Epithelial cell of prostate (primary cell): ENCODE measurements around the gene OBSCN.

Experiments used
- DNase-seq: peaks from one replicate; pipeline ENCODE4 v3.0.0-alpha.2; 2011; ENCODE audit warnings: low read depth, low spot score
- H3K27ac ChIP-seq: fragments of 450-650 bp; 2 replicates; pipeline ENCODE4 v1.5.1; 2017; ENCODE audit warnings: mild to moderate bottlenecking

OBSCN gene

DNA sequence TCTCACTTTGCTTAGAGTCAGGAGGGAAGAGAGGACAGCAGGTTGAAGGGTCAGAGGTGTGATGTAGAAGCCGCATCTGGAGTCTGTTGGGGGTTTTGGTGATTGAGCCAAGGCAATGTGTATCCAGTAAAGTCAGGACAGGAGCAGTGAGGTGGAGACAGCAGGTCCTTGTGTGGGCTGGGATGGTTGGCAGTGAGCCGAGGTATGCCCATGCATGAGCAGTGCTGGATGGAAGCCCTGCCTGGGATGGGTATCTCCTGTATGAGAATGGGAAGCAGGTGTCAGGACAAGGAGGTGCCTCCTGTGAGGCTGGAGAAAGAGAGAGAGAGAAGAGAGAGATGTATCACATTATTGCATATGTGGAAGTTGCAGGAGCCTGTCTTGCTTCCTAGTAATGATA lies 90.0 kb downstream of the OBSCN start:
- DNase-seq = no peak
- no peak overlapping the region for H3K27ac ChIP-seq

DNA sequence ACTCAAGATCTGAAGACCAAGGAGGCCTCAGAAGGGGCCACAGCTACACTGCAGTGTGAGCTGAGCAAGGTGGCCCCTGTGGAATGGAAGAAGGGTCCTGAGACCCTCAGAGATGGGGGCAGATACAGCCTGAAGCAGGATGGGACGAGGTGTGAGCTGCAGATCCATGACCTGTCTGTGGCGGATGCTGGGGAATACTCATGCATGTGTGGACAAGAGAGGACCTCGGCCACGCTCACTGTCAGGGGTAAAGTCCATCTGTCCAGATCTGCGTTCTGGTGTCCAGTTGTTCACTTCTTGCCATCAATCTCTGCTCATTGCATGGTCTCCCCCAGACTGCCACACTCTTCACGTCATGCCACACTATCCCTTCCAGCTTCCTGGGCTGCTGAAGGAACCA lies 90.6 kb downstream of the OBSCN start:
- no peak for DNase-seq
- H3K27ac ChIP-seq = no peak overlapping the region

GRCh38 chr1:228299211-228299610 lies 91.4 kb downstream of the OBSCN start:
- no peak overlapping the region for H3K27ac ChIP-seq
- no peak for DNase-seq

- DNase-seq = no peak
Observed at GRCh38 chr1:228299901-228300300, 92.1 kb downstream of the OBSCN start.

GRCh38 chr1:228302086-228302485 lies 94.2 kb downstream of the OBSCN start:
- DNase-seq = no peak
- no peak overlapping the region for H3K27ac ChIP-seq

More at GRCh38 chr1:228299901-228300300, 92.1 kb downstream of the OBSCN start:
- no peak overlapping the region for H3K27ac ChIP-seq

- no peak overlapping the region for H3K27ac ChIP-seq
- DNase-seq = no peak
Observed at GRCh38 chr1:228303596-228303995, 95.8 kb downstream of the OBSCN start.

- H3K27ac ChIP-seq = no peak overlapping the region
- DNase-seq = no peak
Observed at GRCh38 chr1:228304225-228304624, 96.4 kb downstream of the OBSCN start.

DNA sequence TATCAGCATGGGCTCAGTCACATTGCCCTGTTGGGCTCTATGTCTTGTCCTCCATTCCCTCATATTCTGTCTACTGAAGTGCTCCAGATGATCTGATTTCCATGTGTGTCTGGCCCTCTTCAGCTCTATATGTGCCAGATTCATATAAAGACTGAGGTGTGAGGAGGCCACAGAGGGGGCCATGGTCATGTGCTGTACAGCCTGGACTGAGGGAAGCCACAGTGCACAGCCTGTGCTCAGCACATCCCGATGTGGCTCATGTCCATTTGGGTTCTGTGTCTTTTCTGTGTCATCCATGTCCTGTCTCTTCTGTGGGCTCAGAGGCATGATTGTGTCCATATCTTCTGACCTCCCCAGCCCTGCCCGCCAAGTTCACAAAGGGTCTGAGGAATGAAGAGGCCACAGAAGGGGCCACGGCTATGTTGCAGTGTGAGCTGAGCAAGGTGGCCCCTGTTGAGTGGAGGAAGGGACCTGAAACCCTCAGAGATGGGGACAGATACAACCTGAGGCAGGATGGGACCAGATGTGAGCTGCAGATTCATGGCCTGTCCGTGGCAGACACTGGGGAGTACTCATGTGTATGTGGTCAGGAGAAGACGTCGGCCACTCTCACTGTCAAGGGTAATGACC lies 97.0 kb downstream of the OBSCN start:
- no peak for DNase-seq
- H3K27ac ChIP-seq = no peak overlapping the region

- H3K27ac ChIP-seq = no peak overlapping the region
- DNase-seq = no peak
Observed at GRCh38 chr1:228305721-228306152, 97.9 kb downstream of the OBSCN start.

DNA sequence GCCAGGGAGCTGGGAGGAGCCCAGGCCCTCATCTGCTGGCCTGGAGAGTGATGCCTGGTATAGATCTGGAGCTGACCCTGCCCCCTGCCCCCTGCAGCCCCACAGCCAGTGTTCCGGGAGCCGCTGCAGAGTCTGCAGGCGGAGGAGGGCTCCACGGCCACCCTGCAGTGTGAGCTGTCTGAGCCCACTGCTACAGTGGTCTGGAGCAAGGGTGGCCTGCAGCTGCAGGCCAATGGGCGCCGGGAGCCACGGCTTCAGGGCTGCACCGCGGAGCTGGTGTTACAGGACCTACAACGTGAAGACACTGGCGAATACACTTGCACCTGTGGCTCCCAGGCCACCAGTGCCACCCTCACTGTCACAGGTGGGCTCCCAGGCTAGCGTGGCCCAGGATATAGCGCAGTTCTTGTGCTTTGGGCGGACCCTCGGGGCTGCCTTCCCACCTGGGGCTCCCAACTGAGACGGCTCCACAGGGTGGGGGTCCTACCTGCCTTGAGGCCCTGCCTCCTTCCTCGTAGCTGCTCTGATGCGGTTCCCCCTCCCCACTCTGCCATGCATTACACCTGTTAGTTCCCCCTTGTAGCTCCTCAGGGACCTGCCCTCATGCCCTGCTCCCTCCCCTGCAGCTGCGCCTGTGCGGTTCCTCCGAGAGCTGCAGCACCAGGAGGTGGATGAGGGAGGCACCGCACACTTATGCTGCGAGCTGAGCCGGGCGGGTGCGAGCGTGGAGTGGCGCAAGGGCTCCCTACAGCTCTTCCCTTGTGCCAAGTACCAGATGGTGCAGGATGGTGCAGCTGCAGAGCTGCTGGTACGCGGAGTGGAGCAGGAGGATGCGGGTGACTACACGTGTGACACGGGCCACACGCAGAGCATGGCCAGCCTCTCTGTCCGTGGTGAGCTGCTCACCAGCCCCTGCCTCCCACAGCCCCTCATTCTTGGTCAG lies 98.7 kb downstream of the OBSCN start:
- no peak overlapping the region for H3K27ac ChIP-seq
- DNase-seq = no peak

DNA sequence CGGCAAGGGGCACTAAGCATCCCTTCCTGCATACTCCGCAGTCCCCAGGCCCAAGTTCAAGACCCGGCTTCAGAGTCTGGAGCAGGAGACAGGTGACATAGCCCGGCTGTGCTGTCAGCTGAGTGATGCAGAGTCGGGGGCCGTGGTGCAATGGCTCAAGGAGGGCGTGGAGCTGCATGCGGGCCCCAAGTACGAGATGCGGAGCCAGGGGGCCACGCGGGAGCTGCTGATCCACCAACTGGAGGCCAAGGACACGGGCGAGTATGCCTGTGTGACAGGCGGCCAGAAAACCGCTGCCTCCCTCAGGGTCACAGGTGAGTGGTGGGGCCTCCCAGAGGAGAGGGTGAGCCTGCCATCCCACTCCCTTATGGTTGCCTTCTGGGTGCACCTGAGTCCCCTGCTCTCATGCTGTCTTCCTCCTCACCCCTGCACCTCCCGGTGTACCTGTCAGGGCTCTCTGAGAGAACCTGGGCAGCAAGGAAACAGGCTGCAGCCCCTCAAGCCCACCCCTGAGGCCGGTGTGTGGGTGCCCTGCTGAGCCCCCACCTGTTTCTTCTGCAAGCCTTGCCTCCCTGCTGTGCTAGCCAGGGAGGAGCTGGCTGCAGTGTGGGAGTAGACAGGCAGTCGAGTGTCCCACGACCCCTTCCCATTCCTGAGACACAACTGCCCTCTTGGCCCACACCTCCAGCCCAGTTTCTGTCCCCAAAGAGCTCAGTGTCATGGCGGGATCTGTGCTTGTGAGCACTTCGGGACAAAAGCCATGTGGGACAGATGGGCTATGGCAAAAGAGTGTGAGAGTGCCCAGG lies 99.6 kb downstream of the OBSCN start:
- DNase-seq = no peak
- H3K27ac ChIP-seq = no peak overlapping the region

GRCh38 chr1:228308085-228308601 lies 100.3 kb downstream of the OBSCN start:
- no peak for DNase-seq
- no peak overlapping the region for H3K27ac ChIP-seq

GRCh38 chr1:228308628-228309325 lies 100.9 kb downstream of the OBSCN start:
- no peak overlapping the region for H3K27ac ChIP-seq
- DNase-seq = no peak

DNA sequence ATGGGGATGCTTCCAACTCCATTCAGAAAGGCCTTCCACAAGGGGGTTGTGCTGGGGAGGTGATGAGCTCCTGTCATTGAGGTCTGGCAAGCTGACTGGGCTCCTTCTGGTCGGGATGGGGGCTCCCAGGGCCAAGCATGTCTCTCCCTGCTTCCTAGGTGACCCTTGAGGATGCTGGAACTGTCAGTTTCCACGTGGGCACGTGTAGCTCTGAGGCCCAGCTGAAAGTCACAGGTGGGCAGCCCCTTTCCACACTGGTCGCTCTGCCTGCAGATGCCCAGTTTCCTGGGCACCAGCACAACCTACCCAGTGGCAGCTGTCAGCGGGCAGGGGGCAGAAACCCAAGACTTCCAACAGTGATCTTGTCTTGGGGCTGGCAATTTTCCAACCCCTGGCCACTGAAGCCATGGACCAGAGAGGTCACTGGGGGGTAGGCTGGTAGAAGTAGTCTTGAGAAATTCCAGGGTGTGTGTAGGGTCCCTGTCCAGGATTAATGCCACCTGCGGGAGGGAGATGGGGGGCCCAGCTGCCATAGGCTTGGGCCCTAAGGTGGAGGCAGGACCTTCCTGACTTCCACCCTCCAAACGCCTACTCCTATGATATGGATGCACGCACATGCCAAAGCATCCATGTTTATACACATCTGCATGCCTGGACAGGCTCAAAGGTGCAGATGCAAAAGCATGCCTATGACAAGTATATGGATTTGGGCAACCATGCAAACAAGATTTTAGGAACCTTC lies 101.7 kb downstream of the OBSCN start:
- H3K27ac ChIP-seq = no peak overlapping the region
- DNase-seq = no peak

DNA sequence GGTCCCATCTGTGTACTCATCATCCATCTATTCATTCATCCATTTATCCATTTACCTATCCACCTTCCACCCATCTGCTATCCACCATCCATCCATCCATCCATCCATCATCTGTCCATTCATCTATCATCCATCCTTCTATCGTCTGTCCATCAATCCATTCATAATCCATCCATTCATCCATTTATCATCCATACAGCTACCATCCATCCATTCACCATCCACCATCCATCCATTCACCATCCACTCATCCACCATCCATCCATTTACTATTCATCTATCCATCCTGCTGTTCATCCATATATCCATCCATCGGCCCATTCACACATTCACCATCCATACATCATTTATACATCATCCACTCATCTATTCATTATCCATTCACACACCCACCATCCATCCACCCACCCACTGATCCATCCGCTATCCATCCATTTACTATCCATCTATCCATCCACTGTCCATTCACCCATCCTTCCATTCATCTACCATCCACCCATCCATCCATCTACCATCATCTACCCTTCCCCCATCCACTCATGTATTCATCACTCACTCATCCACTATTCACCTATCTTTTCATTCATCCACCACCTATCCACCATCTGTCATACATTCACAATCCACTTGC lies 102.4 kb downstream of the OBSCN start:
- no peak for DNase-seq
- H3K27ac ChIP-seq = no peak overlapping the region

DNA sequence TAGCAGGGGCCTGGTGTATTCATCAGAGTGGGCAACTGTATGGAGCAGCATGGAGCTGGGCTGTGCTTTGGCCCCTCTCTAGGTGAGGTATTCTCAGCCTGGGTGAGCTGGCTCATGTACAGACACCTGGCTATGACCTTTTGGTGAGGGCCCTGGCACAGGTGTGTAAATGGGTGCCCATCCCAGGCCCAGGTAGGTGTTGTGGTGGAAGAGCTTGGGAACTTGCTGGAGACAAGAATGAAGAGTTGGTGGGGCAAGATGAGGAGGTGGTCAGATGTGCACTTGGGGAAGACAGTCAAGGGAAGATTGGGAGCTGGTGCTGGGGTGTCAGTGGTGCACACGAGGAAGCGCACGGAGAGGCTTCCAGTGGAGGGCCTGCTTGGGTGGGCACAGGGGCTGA lies 103.2 kb downstream of the OBSCN start:
- no peak overlapping the region for H3K27ac ChIP-seq
- no peak for DNase-seq

GRCh38 chr1:228312136-228312764 lies 104.4 kb downstream of the OBSCN start:
- no peak overlapping the region for H3K27ac ChIP-seq
- no peak for DNase-seq

DNA sequence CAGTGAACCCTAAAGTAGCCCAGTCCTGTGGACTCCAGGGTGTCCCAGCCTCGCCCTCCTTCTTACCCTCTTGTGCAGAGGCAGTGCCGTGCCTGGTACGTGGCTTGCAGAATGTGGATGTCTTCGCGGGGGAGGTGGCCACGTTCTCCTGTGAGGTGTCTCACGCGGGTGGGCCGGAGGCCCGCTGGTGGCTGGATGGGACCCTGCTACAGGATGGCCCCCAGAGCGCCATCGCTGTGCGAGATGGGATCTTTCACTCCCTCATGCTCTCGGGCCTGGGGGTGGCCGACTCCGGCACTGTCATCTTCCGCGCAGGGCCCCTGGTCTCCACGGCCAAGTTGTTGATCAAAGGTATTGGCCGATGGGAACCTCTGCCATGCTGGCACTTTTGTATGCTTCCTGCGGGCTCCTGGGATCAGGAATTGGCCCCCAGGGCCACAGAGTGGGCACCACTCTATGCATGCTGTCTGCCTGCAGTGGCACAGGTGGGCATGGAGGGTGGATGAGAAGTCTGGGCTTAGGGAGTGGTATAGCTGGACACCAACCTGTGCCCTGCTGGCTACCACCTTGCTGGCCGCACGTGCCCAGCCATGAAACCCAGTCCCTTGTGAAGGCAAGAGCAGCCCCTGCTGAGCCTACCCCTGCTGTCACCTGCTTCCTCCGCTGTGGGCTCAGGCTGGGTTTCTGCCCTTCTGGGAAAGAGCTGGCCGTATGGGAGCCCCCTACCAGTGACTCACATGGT lies 105.9 kb downstream of the OBSCN start:
- no peak for DNase-seq

More for the DNA sequence above, 105.9 kb downstream of the OBSCN start:
- no peak overlapping the region for H3K27ac ChIP-seq
